HepG2 (cell line): ENCODE measurements around the gene UNC5B. TPM values are rescaled to one million over a fixed set of nuclear protein-coding genes. Genes with fewer than 3 reads are reported as not detected.

Source experiments
- ATAC-seq: fragments of 200-7000 bp; cut with Tn5 transposase; 3 replicates; pipeline ENCODE4 v1.9.1; 2020; ENCODE audit warnings: mild to moderate bottlenecking, moderate library complexity
- BruUV-seq: library from RNA; stranded (reverse); fragments of 400-500 nt; replicated peaks from 2 replicates; lab custom pipeline; 2021; lab: Mats Ljungman, UMichigan
- CTCF ChIA-PET: fragments of 300-600 bp; formaldehyde crosslinking; extraction: SDS; loops from one replicate; lab custom pipeline; 2021; ENCODE audit warnings: low total read pairs, inconsistent platforms, low intra/inter-chr PET ratio; lab: Yijun Ruan, JAX
- POLR2A ChIA-PET: fragments of 350-600 bp; sonication (Branson Sonifier 250); formaldehyde crosslinking; loops from one replicate; lab custom pipeline; 2020; ENCODE audit warnings: antibody characterized with exemption, inconsistent platforms; lab: Yijun Ruan, JAX
- DNase-seq: peaks from one replicate; pipeline ENCODE4 v3.0.0-alpha.2; 2015; ENCODE audit warnings: low spot score
- FAIRE-seq: peaks from 3 replicates; lab custom pipeline; 2011; peaks lifted over from hg19 to GRCh38; lab: Jason Lieb, UNC
- H2AFZ ChIP-seq: one replicate; pipeline ENCODE4 v1.6.1; 2011; ENCODE audit warnings: low read length, inconsistent platforms
- H3K27ac ChIP-seq: fragments of 300-600 bp; 3 replicates; pipeline ENCODE4 v1.8.0; 2011; ENCODE audit warnings: mixed run types, mild to moderate bottlenecking, mixed read lengths, low read length, inconsistent platforms; ENCODE audit not compliant: insufficient read depth; ENCODE audit errors: extremely low read length
- H3K27me3 ChIP-seq, 2 experiments: fragments of 200-600 bp in 1 of 2; 2 replicates in 1 of 2; 3 replicates in 1 of 2; pipeline versions ENCODE4 v1.6.0 to v1.8.0; 2011; ENCODE audit warnings: low read length in 2 of 2, mild to moderate bottlenecking in 2 of 2, moderate library complexity in 2 of 2, inconsistent platforms in 1 of 2; ENCODE audit not compliant: insufficient read depth in 2 of 2, control insufficient read depth in 1 of 2
- H3K36me3 ChIP-seq, 2 experiments: fragments of 200-600 bp in 1 of 2; replicated peaks in 1 of 2; 2 replicates in 1 of 2; 3 replicates in 1 of 2; pipeline versions ENCODE4 v1.5.1 to v1.8.0; 2011; ENCODE audit warnings: low read length in 2 of 2, inconsistent platforms in 1 of 2; ENCODE audit not compliant: insufficient read depth in 2 of 2, control insufficient read depth in 1 of 2
- H3K4me1 ChIP-seq: 2 replicates; pipeline ENCODE4 v1.5.1; 2012; ENCODE audit warnings: low read length, inconsistent platforms; ENCODE audit not compliant: insufficient read depth
- H3K4me2 ChIP-seq: 2 replicates; pipeline ENCODE4 v1.6.0; 2011; ENCODE audit warnings: low read depth, low read length, inconsistent platforms
- H3K4me3 ChIP-seq, 3 experiments: fragments of 200-600 bp in 1 of 3; sonication (generic), shearing (Covaris generic) in 1 of 3; replicated peaks in 1 of 3; 2 replicates each; pipeline ENCODE4 v1.5.1; 2011 to 2016; ENCODE audit warnings: low read length in 3 of 3, inconsistent platforms in 2 of 3, low read depth in 2 of 3, mild to moderate bottlenecking in 2 of 3, control low read depth in 1 of 3, mixed read lengths in 1 of 3; ENCODE audit not compliant: insufficient read depth in 1 of 3
- H3K79me2 ChIP-seq: one replicate; pipeline ENCODE4 v1.6.1; 2011; ENCODE audit warnings: low read length, inconsistent platforms; ENCODE audit not compliant: insufficient read depth
- H3K9ac ChIP-seq: 2 replicates; pipeline ENCODE4 v1.6.0; 2011; ENCODE audit warnings: mild to moderate bottlenecking, low read depth, low read length, inconsistent platforms; ENCODE audit not compliant: insufficient read depth
- H3K9me3 ChIP-seq: 2 replicates; pipeline ENCODE4 v1.5.1; 2012; ENCODE audit warnings: mild to moderate bottlenecking, low read length
- H4K20me1 ChIP-seq: 2 replicates; pipeline ENCODE4 v1.6.0; 2011; ENCODE audit warnings: inconsistent platforms, mild to moderate bottlenecking, low read length, moderate library complexity; ENCODE audit not compliant: insufficient read depth
- HOXA7 ChIP-seq: sonication (generic); formaldehyde crosslinking; IDR thresholded peaks from 2 replicates; pipeline ENCODE4 v1.8.1; 2022; ENCODE audit warnings: mild to moderate bottlenecking, missing genetic modification reagents, moderate library complexity
- ISL2 ChIP-seq: sonication (generic); formaldehyde crosslinking; IDR thresholded peaks from 2 replicates; pipeline ENCODE4 v1.5.0; 2020; ENCODE audit warnings: missing genetic modification reagents
- MYNN ChIP-seq: sonication (generic); formaldehyde crosslinking; IDR thresholded peaks from 2 replicates; pipeline ENCODE4 v1.4.0; 2020; ENCODE audit warnings: mild to moderate bottlenecking, low read depth, missing genetic modification reagents
- NFKB2 ChIP-seq: sonication (generic); formaldehyde crosslinking; IDR thresholded peaks from 2 replicates; pipeline ENCODE4 v1.4.0; 2020; ENCODE audit warnings: missing genetic modification reagents, borderline replicate concordance
- RAD21 ChIP-seq: fragments of 450-650 bp; formaldehyde crosslinking; IDR thresholded peaks from 2 replicates; pipeline ENCODE4 v1.5.0; 2020; ENCODE audit warnings: mild to moderate bottlenecking
- SP2 ChIP-seq: sonication (generic); formaldehyde crosslinking; IDR thresholded peaks from 2 replicates; pipeline ENCODE4 v1.5.1; 2020; ENCODE audit warnings: mild to moderate bottlenecking, missing genetic modification reagents
- SUZ12 ChIP-seq: fragments of 150-350 bp; IDR thresholded peaks from 2 replicates; pipeline ENCODE4 v1.6.1; 2014; ENCODE audit warnings: low read depth, low read length
- ZBTB3 ChIP-seq: sonication (generic); formaldehyde crosslinking; IDR thresholded peaks from 2 replicates; pipeline ENCODE4 v1.4.0; 2020; ENCODE audit warnings: low read depth, mild to moderate bottlenecking, moderate library complexity, missing genetic modification reagents, borderline replicate concordance
- ZNF230 ChIP-seq: sonication (generic); formaldehyde crosslinking; IDR thresholded peaks from 2 replicates; pipeline ENCODE4 v1.4.0; 2020; ENCODE audit warnings: mild to moderate bottlenecking, missing genetic modification reagents
- ZNF383 ChIP-seq: sonication (generic); formaldehyde crosslinking; IDR thresholded peaks from 2 replicates; pipeline ENCODE4 v1.4.0; 2020; ENCODE audit warnings: missing genetic modification reagents, mild to moderate bottlenecking, borderline replicate concordance
- WGBS: methylation state at CpG from one replicate; pipeline ENCODE4 v1.1.6; 2017; ENCODE audit warnings: low lambda C conversion rate; 5-methylcytosine and 5-hydroxymethylcytosine counted together
- in situ Hi-C: cut with HindIII; loops from 2 replicates; pipeline ENCODE4 v1.10.0; 2017; ENCODE audit warnings: low pct_unique_long_range_greater_than_20kb; ENCODE audit not compliant: extremely low pct_ligation_motif_present
- intact Hi-C: fragments of 100-400 bp; cut with micrococcal nuclease; formaldehyde crosslinking; loops from one replicate; pipeline ENCODE4 v1.10.0; 2022; ENCODE audit not compliant: unreplicated experiment
- polyA plus RNA-seq, 8 experiments: library from polyadenylated mRNA; depleted of rRNA in 3 of 8; stranded (reverse) in 7 of 8; unstranded in 1 of 8; fragments of >200 nt; fragmentation: Illumina TruSeq in 4 of 8; extraction: Trizol in 4 of 8; gene quantifications; 2 replicates each; pipeline versions ENCODE4 v1.2.1 to v1.2.3, GENCODE V29; 2011 to 2016; ENCODE audit warnings: low read depth in 4 of 8, missing spikeins in 1 of 8, mixed read lengths in 1 of 8; ENCODE audit not compliant: insufficient read depth in 1 of 8
- total RNA-seq, 5 experiments: library from RNA; depleted of rRNA; stranded (reverse); fragments of >200 nt; fragmentation: Illumina TruSeq; extraction: Trizol; gene quantifications; 2 replicates each; pipeline ENCODE4 v1.2.3, GENCODE V29; 2016; ENCODE audit warnings: low read depth in 1 of 5
- TF ChIP-seq, protein P1 (sequence below): sonication (generic); formaldehyde crosslinking; IDR thresholded peaks from 2 replicates; pipeline ENCODE4 v1.4.0; 2020; ENCODE audit warnings: mild to moderate bottlenecking, missing genetic modification reagents
- TF ChIP-seq, protein P2 (sequence below): sonication (generic); formaldehyde crosslinking; IDR thresholded peaks from 2 replicates; pipeline ENCODE4 v1.5.1; 2020; ENCODE audit warnings: mild to moderate bottlenecking, moderate library complexity, missing genetic modification reagents
- TF ChIP-seq, protein P3 (sequence below): sonication (generic); formaldehyde crosslinking; IDR thresholded peaks from 2 replicates; pipeline ENCODE4 v1.4.0; 2020; ENCODE audit warnings: missing genetic modification reagents, borderline replicate concordance
- TF ChIP-seq, protein P4 (sequence below): sonication (generic); formaldehyde crosslinking; IDR thresholded peaks from 2 replicates; pipeline ENCODE4 v1.5.1; 2020; ENCODE audit warnings: mild to moderate bottlenecking, missing genetic modification reagents, moderate library complexity
- TF ChIP-seq, protein P5 (sequence below): sonication (generic); formaldehyde crosslinking; IDR thresholded peaks from 2 replicates; pipeline ENCODE4 v1.4.0; 2020; ENCODE audit warnings: mild to moderate bottlenecking, missing genetic modification reagents

Gene UNC5B
- total and polyA plus RNA-seq, 2 of the 13 experiments (the other 11 are each of a cell fraction or from before 2014, with no cell fraction given) = 0.07 TPM

DNA sequence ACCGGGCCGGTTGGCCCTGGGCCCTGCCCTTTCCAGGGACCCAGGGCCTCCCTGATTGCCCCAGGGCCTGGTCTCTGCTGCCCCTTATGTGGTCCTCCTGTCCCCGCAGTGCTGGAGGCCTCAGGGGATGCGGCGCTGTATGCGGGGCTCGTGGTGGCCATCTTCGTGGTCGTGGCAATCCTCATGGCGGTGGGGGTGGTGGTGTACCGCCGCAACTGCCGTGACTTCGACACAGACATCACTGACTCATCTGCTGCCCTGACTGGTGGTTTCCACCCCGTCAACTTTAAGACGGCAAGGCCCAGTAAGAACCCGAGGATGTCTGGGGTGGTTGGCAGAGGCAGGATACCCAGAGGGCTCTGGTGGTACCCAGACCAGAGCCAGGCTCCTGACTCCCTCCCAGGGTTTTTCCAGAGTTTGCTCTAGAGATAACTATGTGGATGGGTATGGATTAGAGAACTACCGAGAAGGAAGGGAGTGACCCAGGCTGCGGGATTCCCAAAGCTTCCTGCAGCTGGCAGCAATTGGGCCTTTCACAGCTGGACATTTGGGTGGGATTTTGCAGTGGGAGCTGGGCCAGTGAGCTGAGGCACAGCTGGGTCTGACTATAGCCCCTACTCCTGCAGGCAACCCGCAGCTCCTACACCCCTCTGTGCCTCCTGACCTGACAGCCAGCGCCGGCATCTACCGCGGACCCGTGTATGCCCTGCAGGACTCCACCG is 78.6 kb downstream of the UNC5B start:
- no peaks in the 10 kb centered on the region for H3K36me3 ChIP-seq
- peaks cover 26% of the 10 kb centered on the region for H3K4me1 ChIP-seq
- no peaks in the 10 kb centered on the region for H3K9me3 ChIP-seq
- intact Hi-C loops (no loop called here), in situ Hi-C loops (no loop called here)
- H3K4me3 ChIP-seq = no peak overlapping the region
- H3K79me2 ChIP-seq = no peaks in the 10 kb centered on the region
- CTCF ChIA-PET = no interaction called here
- peaks cover 2 to 24% of the 10 kb centered on the region in 2 experiments; a peak in 4 of 5 replicates for H3K27me3 ChIP-seq
- 58% methylated on average over 12 of the region's 26 CpGs for WGBS
- no peaks in the 10 kb centered on the region for H4K20me1 ChIP-seq
- FAIRE-seq = no peak
- no peak overlapping the region for H3K4me2 ChIP-seq
- no TSS peak for BruUV-seq
- POLR2A ChIA-PET = no interaction called here
- no peak overlapping the region for H3K27ac ChIP-seq
- ATAC-seq = no peak
- no peak overlapping the region for H2AFZ ChIP-seq
- TF ChIP-seq ISL2 (no peak), SUZ12 (no peak), ZNF230 (CRISPR knock-in tag) (no peak), RAD21 (CRISPR knock-in tag) (no peak), MYNN (no peak), NFKB2 (CRISPR knock-in tag) (no peak), SP2 (CRISPR knock-in tag) (no peak), HOXA7 (no peak), ZNF383 (CRISPR knock-in tag) (no peak), ZBTB3 (CRISPR knock-in tag) (no peak)
- TF ChIP-seq, protein P1, sequence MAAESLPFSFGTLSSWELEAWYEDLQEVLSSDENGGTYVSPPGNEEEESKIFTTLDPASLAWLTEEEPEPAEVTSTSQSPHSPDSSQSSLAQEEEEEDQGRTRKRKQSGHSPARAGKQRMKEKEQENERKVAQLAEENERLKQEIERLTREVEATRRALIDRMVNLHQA (CRISPR knock-in tag) = no peak
- TF ChIP-seq, protein P2, sequence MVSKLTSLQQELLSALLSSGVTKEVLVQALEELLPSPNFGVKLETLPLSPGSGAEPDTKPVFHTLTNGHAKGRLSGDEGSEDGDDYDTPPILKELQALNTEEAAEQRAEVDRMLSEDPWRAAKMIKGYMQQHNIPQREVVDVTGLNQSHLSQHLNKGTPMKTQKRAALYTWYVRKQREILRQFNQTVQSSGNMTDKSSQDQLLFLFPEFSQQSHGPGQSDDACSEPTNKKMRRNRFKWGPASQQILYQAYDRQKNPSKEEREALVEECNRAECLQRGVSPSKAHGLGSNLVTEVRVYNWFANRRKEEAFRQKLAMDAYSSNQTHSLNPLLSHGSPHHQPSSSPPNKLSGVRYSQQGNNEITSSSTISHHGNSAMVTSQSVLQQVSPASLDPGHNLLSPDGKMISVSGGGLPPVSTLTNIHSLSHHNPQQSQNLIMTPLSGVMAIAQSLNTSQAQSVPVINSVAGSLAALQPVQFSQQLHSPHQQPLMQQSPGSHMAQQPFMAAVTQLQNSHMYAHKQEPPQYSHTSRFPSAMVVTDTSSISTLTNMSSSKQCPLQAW (CRISPR knock-in tag) = no peak
- TF ChIP-seq, protein P3, sequence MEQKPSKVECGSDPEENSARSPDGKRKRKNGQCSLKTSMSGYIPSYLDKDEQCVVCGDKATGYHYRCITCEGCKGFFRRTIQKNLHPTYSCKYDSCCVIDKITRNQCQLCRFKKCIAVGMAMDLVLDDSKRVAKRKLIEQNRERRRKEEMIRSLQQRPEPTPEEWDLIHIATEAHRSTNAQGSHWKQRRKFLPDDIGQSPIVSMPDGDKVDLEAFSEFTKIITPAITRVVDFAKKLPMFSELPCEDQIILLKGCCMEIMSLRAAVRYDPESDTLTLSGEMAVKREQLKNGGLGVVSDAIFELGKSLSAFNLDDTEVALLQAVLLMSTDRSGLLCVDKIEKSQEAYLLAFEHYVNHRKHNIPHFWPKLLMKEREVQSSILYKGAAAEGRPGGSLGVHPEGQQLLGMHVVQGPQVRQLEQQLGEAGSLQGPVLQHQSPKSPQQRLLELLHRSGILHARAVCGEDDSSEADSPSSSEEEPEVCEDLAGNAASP (CRISPR knock-in tag) = no peak
- TF ChIP-seq, protein P4, sequence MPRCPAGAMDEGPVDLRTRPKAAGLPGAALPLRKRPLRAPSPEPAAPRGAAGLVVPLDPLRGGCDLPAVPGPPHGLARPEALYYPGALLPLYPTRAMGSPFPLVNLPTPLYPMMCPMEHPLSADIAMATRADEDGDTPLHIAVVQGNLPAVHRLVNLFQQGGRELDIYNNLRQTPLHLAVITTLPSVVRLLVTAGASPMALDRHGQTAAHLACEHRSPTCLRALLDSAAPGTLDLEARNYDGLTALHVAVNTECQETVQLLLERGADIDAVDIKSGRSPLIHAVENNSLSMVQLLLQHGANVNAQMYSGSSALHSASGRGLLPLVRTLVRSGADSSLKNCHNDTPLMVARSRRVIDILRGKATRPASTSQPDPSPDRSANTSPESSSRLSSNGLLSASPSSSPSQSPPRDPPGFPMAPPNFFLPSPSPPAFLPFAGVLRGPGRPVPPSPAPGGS = no peak
- TF ChIP-seq, protein P5, sequence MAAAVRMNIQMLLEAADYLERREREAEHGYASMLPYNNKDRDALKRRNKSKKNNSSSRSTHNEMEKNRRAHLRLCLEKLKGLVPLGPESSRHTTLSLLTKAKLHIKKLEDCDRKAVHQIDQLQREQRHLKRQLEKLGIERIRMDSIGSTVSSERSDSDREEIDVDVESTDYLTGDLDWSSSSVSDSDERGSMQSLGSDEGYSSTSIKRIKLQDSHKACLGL (CRISPR knock-in tag) = no peak
- no peak overlapping the region for H3K9ac ChIP-seq
- DNase-seq = no peak
